Measurements from ENCODE around the gene IGHMBP2. TPM values are rescaled to one million over a fixed set of nuclear protein-coding genes. Genes with fewer than 3 reads are reported as not detected.

The IGHMBP2 gene
- total RNA-seq, 2 experiments from 2014 or later = 24.1 to 24.9 TPM

DNA sequence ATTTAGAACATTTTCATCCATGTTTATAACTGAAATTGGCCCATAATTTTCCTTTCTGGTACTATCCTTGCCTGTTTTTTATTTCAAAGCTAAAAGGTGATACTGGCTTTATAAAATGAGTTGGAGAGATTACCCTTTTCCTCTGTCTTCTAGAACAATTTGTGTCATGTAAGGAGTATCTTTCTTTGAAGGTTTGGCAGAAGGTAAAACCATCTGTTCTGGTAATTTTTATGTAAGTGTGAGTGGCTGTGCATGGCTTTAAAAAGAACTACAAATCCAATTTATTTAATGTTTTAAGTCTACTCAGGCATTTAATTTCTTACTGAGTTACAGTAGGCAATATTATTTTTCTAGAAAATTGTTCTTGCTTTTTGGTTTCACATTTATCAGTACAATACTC lies 84.8 kb downstream of the IGHMBP2 start:
- no peak overlapping the region for H3K27ac Mint-ChIP-seq
- H3K27me3 Mint-ChIP-seq = peaks cover 33% of the 10 kb centered on the region
- H3K4me1 Mint-ChIP-seq = peaks cover 5% of the 10 kb centered on the region
- no peak for DNase-seq
- no peaks in the 10 kb centered on the region for H3K36me3 Mint-ChIP-seq (ENCODE audit: low read depth)
- ChIA-PET CTCF (no interaction called here), POLR2A (no interaction called here)
- no peak overlapping the region for H3K4me3 Mint-ChIP-seq
- no peaks in the 10 kb centered on the region for H3K9me3 Mint-ChIP-seq

Other genes starting within 250 kb of the IGHMBP2 start
- not detected for gene GAL, start 219.3 kb upstream of the IGHMBP2 start, total RNA-seq
- gene TESMIN, start 152.4 kb upstream of the IGHMBP2 start, total RNA-seq = 10 to 100 TPM; 12.3 to 13.8 TPM
- 10 to 100 TPM; 50.2 to 51.1 TPM for gene CPT1A, start 62.0 kb upstream of the IGHMBP2 start, total RNA-seq
- gene MRPL21, start 59 bp upstream of the IGHMBP2 start, total RNA-seq = 10 to 100 TPM; 47.6 to 53.4 TPM
- gene MRGPRD, start 77.1 kb downstream of the IGHMBP2 start, total RNA-seq = not detected
- gene MRGPRF, start 109.4 kb downstream of the IGHMBP2 start, total RNA-seq = not detected
- 10 to 100 TPM; 25.8 to 26.0 TPM for gene TPCN2, start 145.0 kb downstream of the IGHMBP2 start, total RNA-seq

Measured in activated CD4-positive, alpha-beta memory T cell treated with anti-CD3 and anti-CD28 coated beads, Interleukin-2, amount 10 ng/mL, durations not matched to agents 7 days and 5 days (primary cell).